Measurements from ENCODE around the gene LEP.

DNA sequence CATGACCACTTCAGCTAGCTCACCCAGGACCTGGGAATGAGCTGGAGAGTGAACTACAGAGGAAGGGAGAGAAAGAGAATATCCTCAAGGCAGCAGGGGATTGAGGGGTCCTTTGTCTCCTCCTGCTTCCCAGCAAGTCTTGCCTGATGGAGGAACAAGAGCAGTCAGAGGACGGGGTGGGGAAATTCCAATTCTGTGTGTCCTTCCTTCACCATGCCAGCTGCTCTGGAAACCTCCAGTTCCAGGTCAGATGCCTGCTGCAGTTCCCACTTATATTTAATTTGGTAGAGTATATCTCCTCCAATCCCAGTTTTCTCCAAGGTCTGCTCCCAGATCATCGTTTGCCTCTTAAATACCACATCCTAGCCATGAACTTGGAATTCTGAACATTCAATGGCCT is 21.4 kb upstream of the LEP start:
- TF ChIP-seq EZH2 (IDR thresholded peaks at IDR 0.05; ENCODE audit: insufficient read depth, poor library complexity, severe bottlenecking), result no peak
- no peak for TF ChIP-seq EZH2phosphoT487 (IDR thresholded peaks at IDR 0.05; ENCODE audit: insufficient read depth, low read depth)
